ENCODE data around the gene PCSK2. TPM values are rescaled to one million over a fixed set of nuclear protein-coding genes. Genes with fewer than 3 reads are reported as not detected.

PCSK2 gene
- total RNA-seq, 1 donor from 2014 or later: 28.7 TPM

DNA sequence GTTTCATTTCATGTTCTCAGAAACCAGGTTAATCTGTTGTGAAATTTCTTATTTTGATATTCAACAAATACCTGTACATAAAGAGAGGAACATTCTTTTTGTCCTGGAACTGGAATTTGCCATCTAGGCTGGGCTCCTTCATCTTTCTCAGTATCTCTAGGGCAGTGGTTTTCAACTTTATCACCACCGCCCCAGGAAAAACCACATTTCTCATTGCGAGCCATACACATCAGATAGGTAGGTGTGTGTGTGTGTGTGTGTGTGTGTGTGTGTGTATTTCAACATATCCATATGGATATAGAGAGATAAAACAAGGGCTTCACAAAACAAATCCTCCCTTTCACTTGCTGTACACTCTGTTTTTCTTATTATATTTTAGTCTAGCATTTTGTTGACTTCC lies 280.2 kb downstream of the PCSK2 start:
- peaks cover 2% of the 10 kb centered on the region for H3K27me3 Mint-ChIP-seq (ENCODE audit: unreplicated experiment)
- TF ChIP-seq, protein P1, sequence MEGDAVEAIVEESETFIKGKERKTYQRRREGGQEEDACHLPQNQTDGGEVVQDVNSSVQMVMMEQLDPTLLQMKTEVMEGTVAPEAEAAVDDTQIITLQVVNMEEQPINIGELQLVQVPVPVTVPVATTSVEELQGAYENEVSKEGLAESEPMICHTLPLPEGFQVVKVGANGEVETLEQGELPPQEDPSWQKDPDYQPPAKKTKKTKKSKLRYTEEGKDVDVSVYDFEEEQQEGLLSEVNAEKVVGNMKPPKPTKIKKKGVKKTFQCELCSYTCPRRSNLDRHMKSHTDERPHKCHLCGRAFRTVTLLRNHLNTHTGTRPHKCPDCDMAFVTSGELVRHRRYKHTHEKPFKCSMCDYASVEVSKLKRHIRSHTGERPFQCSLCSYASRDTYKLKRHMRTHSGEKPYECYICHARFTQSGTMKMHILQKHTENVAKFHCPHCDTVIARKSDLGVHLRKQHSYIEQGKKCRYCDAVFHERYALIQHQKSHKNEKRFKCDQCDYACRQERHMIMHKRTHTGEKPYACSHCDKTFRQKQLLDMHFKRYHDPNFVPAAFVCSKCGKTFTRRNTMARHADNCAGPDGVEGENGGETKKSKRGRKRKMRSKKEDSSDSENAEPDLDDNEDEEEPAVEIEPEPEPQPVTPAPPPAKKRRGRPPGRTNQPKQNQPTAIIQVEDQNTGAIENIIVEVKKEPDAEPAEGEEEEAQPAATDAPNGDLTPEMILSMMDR (IDR thresholded peaks at IDR 0.05; ENCODE audit: partially characterized antibody, unreplicated experiment): no peak

DNA sequence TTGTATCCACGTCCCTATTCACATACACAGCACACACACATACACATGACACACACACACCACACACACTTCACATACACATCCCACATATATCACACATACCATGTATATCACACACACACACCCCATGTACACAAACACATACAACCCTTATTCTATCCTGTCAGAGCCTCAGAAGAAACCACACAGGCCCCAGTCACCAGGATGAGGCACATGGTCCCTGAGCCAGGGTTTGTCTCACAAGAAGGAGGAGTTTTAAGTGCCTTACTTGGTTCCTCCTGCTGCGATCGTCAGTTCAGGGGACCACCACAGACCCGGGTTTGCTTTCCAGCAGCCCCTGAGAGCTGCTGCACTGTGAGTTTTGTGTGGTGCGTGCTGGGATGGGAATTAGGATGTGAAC lies 280.7 kb downstream of the PCSK2 start:
- H3K4me3 Mint-ChIP-seq (ENCODE audit: unreplicated experiment): no peak overlapping the region
- TF ChIP-seq, protein P1 (IDR thresholded peaks at IDR 0.05; ENCODE audit: partially characterized antibody, unreplicated experiment): no peak
- no peak overlapping the region for H3K27ac Mint-ChIP-seq (ENCODE audit: unreplicated experiment)
- DNase-seq: no peak
- peaks cover 1% of the 10 kb centered on the region for H3K4me1 Mint-ChIP-seq (ENCODE audit: low read depth, unreplicated experiment)
- peaks cover 2% of the 10 kb centered on the region for H3K27me3 Mint-ChIP-seq (ENCODE audit: unreplicated experiment)
- H3K36me3 Mint-ChIP-seq (ENCODE audit: unreplicated experiment): no peaks in the 10 kb centered on the region
- H3K9me3 Mint-ChIP-seq (ENCODE audit: unreplicated experiment): no peaks in the 10 kb centered on the region

More for the DNA sequence above, 280.2 kb downstream of the PCSK2 start:
- no peaks in the 10 kb centered on the region for H3K36me3 Mint-ChIP-seq (ENCODE audit: unreplicated experiment)
- peaks cover 1% of the 10 kb centered on the region for H3K4me1 Mint-ChIP-seq (ENCODE audit: low read depth, unreplicated experiment)
- no peak for DNase-seq
- H3K4me3 Mint-ChIP-seq (ENCODE audit: unreplicated experiment): no peak overlapping the region
- H3K27ac Mint-ChIP-seq (ENCODE audit: unreplicated experiment): no peak overlapping the region
- no peaks in the 10 kb centered on the region for H3K9me3 Mint-ChIP-seq (ENCODE audit: unreplicated experiment)

DNA sequence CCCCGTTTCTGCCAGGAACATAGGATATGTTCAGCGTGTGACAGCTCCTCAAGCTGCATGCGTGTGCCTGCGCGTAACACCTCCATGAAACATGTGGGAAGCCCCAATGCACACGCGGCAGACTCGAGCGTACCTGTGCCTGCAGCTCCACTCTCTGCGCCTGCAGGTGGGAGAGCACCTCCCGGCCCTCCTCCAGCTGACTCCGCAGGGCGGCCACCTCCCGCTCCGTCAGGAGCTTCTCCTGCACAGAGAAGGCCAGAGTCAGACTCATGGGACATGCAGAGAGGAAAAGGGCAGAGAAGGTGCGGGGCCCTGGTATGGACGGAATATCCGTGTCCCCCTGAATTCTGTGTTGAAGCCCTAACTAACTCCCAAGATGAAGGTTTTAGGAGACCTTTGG lies 281.9 kb downstream of the PCSK2 start:
- Mint-ChIP-seq H3K27ac (ENCODE audit: unreplicated experiment) (no peak overlapping the region), H3K4me3 (ENCODE audit: unreplicated experiment) (no peak overlapping the region)
- TF ChIP-seq, protein P1 (IDR thresholded peaks at IDR 0.05; ENCODE audit: partially characterized antibody, unreplicated experiment): no peak

DNA sequence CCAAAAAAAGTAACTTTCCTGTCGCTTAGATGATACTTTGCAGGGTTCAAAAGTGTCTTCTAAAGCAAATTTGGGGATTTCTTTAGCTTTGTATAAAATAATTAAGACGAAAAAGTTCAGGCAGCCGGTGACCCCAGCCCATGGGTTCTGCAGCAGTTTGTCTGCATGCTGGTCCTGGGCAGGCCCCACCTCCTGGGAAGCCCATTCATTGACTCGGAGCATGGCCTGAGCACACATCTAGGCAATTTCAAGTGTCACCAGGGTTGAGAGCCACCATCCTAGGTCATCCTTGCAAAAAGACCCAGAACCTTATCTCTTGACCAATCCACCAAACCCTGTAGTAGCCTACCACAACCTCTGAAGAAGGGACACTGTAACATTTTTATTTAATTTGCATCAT lies 283.7 kb downstream of the PCSK2 start:
- Mint-ChIP-seq H3K27ac (ENCODE audit: unreplicated experiment) (no peak overlapping the region), H3K4me3 (ENCODE audit: unreplicated experiment) (no peak overlapping the region), H3K9me3 (ENCODE audit: unreplicated experiment) (no peaks in the 10 kb centered on the region), H3K4me1 (ENCODE audit: low read depth, unreplicated experiment) (peaks cover 1% of the 10 kb centered on the region), H3K36me3 (ENCODE audit: unreplicated experiment) (peaks cover 7% of the 10 kb centered on the region), H3K27me3 (ENCODE audit: unreplicated experiment) (peaks cover under 1% of the 10 kb centered on the region)
- TF ChIP-seq, protein P1 (IDR thresholded peaks at IDR 0.05; ENCODE audit: partially characterized antibody, unreplicated experiment): no peak
- DNase-seq: no peak

More for the DNA sequence above, 281.9 kb downstream of the PCSK2 start:
- peaks cover 1% of the 10 kb centered on the region for H3K4me1 Mint-ChIP-seq (ENCODE audit: low read depth, unreplicated experiment)
- H3K36me3 Mint-ChIP-seq (ENCODE audit: unreplicated experiment): peaks cover 7% of the 10 kb centered on the region
- H3K9me3 Mint-ChIP-seq (ENCODE audit: unreplicated experiment): no peaks in the 10 kb centered on the region
- peaks cover 2% of the 10 kb centered on the region for H3K27me3 Mint-ChIP-seq (ENCODE audit: unreplicated experiment)
- DNase-seq: no peak

DNA sequence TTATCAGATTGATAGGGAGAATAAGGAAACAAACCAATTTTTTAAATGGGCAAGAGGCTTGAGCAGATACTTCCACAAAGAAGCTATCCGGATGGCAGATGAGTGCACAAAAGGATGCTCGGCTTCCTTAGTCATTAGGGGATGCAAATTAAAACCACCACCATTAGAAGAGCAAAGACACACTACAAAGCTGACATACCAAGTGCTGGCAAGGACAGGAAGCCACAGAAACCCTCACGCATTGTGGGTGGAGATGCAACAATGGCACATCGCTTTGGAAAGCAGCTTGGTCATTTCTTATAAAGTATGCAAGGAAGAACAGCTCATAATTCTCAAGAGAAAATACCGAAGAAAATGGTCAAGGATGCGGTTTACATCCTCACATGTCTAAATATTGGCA lies 284.6 kb downstream of the PCSK2 start:
- no peak for DNase-seq
- TF ChIP-seq, protein P1 (IDR thresholded peaks at IDR 0.05; ENCODE audit: partially characterized antibody, unreplicated experiment): no peak
- no peaks in the 10 kb centered on the region for H3K27me3 Mint-ChIP-seq (ENCODE audit: unreplicated experiment)
- no peak overlapping the region for H3K4me3 Mint-ChIP-seq (ENCODE audit: unreplicated experiment)
- H3K36me3 Mint-ChIP-seq (ENCODE audit: unreplicated experiment): peaks cover 7% of the 10 kb centered on the region
- H3K4me1 Mint-ChIP-seq (ENCODE audit: low read depth, unreplicated experiment): peaks cover 1% of the 10 kb centered on the region
- H3K27ac Mint-ChIP-seq (ENCODE audit: unreplicated experiment): no peak overlapping the region
- H3K9me3 Mint-ChIP-seq (ENCODE audit: unreplicated experiment): no peaks in the 10 kb centered on the region

Data from glutamatergic neuron (in vitro differentiated cells).